ENCODE data around the gene ALB. TPM values are rescaled to one million over a fixed set of nuclear protein-coding genes. Genes with fewer than 3 reads are reported as not detected.

Gene ALB
- total RNA-seq, 1 experiment from 2014 or later, result 0.22 TPM

- Histone ChIP-seq H3K79me2 (ENCODE audit: low read length) (no peaks in the 10 kb centered on the region), H3K4me1 (ENCODE audit: insufficient read depth, low read length) (no peaks in the 10 kb centered on the region), H4K20me1 (ENCODE audit: low read length) (no peaks in the 10 kb centered on the region), H3F3A (ENCODE audit: low read length, unreplicated experiment) (no peaks in the 10 kb centered on the region), H3K27me3 (ENCODE audit: low read length) (peaks cover 51% of the 10 kb centered on the region), H3K4me2 (ENCODE audit: low read length) (no peak overlapping the region), H3K9me3 (ENCODE audit: low read length) (no peaks in the 10 kb centered on the region), H3K9me2 (replicated peaks; ENCODE audit: low read length) (no peaks in the 10 kb centered on the region), H3K36me3 (ENCODE audit: low read depth, low read length) (no peaks in the 10 kb centered on the region), H3K27ac (ENCODE audit: low read length) (no peak overlapping the region), H2AFZ (ENCODE audit: low read length) (no peak overlapping the region), H3K9ac (ENCODE audit: low read length) (no peak overlapping the region), H3K4me3 (ENCODE audit: low read length) (no peak overlapping the region)
- DNase-seq (no peak), ATAC-seq (no peak)
- intact Hi-C loops (cut with micrococcal nuclease), result no loop called here
- BruUV-seq (replicated peaks), result no TSS peak
- ChIA-PET CTCF (no interaction called here), POLR2A (ENCODE audit: unreplicated experiment) (no interaction called here)
- TF ChIP-seq CTCF (conservative IDR thresholded peaks at IDR 0.05; ENCODE audit: low read depth, low read length) (no peak), EZH2phosphoT487 (IDR thresholded peaks at IDR 0.05; ENCODE audit: borderline replicate concordance, low read length) (no peak), EZH2 (IDR thresholded peaks at IDR 0.05; ENCODE audit: low read length, unreplicated experiment) (no peak)
Observed at GRCh38 chr4:73429826-73430587, 25.9 kb downstream of the ALB start.

- H4K20me1 ChIP-seq (ENCODE audit: low read length), result no peaks in the 10 kb centered on the region
- H3K9me3 ChIP-seq (ENCODE audit: low read length), result no peaks in the 10 kb centered on the region
- ATAC-seq (no peak), DNase-seq (no peak)
- no peaks in the 10 kb centered on the region for H3K36me3 ChIP-seq (ENCODE audit: low read depth, low read length)
- intact Hi-C loops (cut with micrococcal nuclease), result no loop called here
- H3K79me2 ChIP-seq (ENCODE audit: low read length), result no peaks in the 10 kb centered on the region
- no peak overlapping the region for H3K27ac ChIP-seq (ENCODE audit: low read length)
- no peaks in the 10 kb centered on the region for H3K9me2 ChIP-seq (replicated peaks; ENCODE audit: low read length)
- TF ChIP-seq EZH2phosphoT487 (IDR thresholded peaks at IDR 0.05; ENCODE audit: borderline replicate concordance, low read length), result no peak
- no peak for TF ChIP-seq CTCF (conservative IDR thresholded peaks at IDR 0.05; ENCODE audit: low read depth, low read length)
- TF ChIP-seq EZH2 (IDR thresholded peaks at IDR 0.05; ENCODE audit: low read length, unreplicated experiment), result no peak
- no peak overlapping the region for H3K4me3 ChIP-seq (ENCODE audit: low read length)
- BruUV-seq (replicated peaks), result no TSS peak
- H3K27me3 ChIP-seq (ENCODE audit: low read length), result peaks cover 59% of the 10 kb centered on the region
- no peaks in the 10 kb centered on the region for H3F3A ChIP-seq (ENCODE audit: low read length, unreplicated experiment)
- no peaks in the 10 kb centered on the region for H3K4me1 ChIP-seq (ENCODE audit: insufficient read depth, low read length)
- no peak overlapping the region for H3K4me2 ChIP-seq (ENCODE audit: low read length)
- ChIA-PET CTCF (no interaction called here), POLR2A (ENCODE audit: unreplicated experiment) (no interaction called here)
- no peak overlapping the region for H2AFZ ChIP-seq (ENCODE audit: low read length)
- no peak overlapping the region for H3K9ac ChIP-seq (ENCODE audit: low read length)
Observed at GRCh38 chr4:73431813-73432168, 27.7 kb downstream of the ALB start.

- no TSS peak for BruUV-seq (replicated peaks)
- POLR2A ChIA-PET (ENCODE audit: unreplicated experiment), result no interaction called here
Observed at GRCh38 chr4:73432169-73433000, 28.3 kb downstream of the ALB start.

More at GRCh38 chr4:73432169-73433000, 28.3 kb downstream of the ALB start:
- H3K4me1 ChIP-seq (ENCODE audit: insufficient read depth, low read length), result no peaks in the 10 kb centered on the region
- H4K20me1 ChIP-seq (ENCODE audit: low read length), result no peaks in the 10 kb centered on the region
- no peaks in the 10 kb centered on the region for H3K36me3 ChIP-seq (ENCODE audit: low read depth, low read length)
- H3F3A ChIP-seq (ENCODE audit: low read length, unreplicated experiment), result no peaks in the 10 kb centered on the region
- H3K9me2 ChIP-seq (replicated peaks; ENCODE audit: low read length), result no peaks in the 10 kb centered on the region
- H2AFZ ChIP-seq (ENCODE audit: low read length), result no peak overlapping the region
- H3K9ac ChIP-seq (ENCODE audit: low read length), result no peak overlapping the region
- H3K9me3 ChIP-seq (ENCODE audit: low read length), result no peaks in the 10 kb centered on the region
- H3K79me2 ChIP-seq (ENCODE audit: low read length), result no peaks in the 10 kb centered on the region
- H3K27me3 ChIP-seq (ENCODE audit: low read length), result peaks cover 65% of the 10 kb centered on the region
- no peak overlapping the region for H3K4me3 ChIP-seq (ENCODE audit: low read length)
- intact Hi-C loops (cut with micrococcal nuclease), result no loop called here
- no peak overlapping the region for H3K27ac ChIP-seq (ENCODE audit: low read length)
- DNase-seq (no peak), ATAC-seq (no peak)
- no peak for TF ChIP-seq EZH2 (IDR thresholded peaks at IDR 0.05; ENCODE audit: low read length, unreplicated experiment)
- no peak for TF ChIP-seq CTCF (conservative IDR thresholded peaks at IDR 0.05; ENCODE audit: low read depth, low read length)
- TF ChIP-seq EZH2phosphoT487 (IDR thresholded peaks at IDR 0.05; ENCODE audit: borderline replicate concordance, low read length), result no peak
- H3K4me2 ChIP-seq (ENCODE audit: low read length), result no peak overlapping the region
- CTCF ChIA-PET, result no interaction called here

All from PC-3 (cell line).